Hepatic stellate cell (primary cell): ENCODE measurements around the gene HNRNPM.

ENCODE experiments used
- DNase-seq: peaks from one replicate; pipeline ENCODE4 v3.0.0; 2011; ENCODE audit warnings: low spot score

Gene HNRNPM

DNA sequence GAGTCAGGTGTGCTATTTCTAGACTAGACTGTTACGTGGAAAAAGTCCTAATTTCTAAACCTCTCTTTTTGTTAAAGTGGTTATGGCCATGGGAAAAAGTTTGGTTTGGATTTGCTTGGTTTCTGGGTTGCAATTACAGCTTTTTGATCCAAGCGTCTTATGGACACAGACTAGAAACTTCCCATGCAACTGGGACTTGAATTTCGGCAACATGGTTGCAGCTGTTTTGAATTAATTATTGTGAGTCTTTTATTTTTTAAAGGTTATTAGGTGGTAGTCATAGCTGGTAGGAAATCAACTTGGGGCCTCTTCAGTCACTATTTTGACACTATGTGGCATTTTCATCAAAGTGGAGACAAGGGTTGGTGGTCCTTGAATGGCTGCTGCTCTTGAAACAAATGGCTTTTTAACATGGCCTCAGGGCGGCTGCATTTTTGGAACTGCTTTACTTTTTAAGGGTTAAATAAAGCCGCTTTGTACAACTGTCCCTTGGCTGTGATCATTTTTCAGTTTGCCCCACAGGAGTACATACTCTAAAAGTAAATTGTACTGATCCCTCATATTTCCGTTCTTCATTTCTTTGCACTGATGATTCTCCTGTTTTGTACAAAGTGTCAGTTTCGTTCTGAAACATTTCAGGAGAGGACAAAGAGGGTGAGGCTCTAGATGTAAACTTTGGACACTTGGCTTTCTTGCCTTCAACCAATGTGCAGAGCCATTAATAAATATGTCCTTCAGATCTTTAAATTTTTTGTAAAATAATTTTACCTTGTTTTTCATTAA, 15.9 kb downstream of the HNRNPM start:
- no peak for DNase-seq

GRCh38 chr19:8461376-8461775, 16.6 kb downstream of the HNRNPM start:
- DNase-seq = no peak

DNA sequence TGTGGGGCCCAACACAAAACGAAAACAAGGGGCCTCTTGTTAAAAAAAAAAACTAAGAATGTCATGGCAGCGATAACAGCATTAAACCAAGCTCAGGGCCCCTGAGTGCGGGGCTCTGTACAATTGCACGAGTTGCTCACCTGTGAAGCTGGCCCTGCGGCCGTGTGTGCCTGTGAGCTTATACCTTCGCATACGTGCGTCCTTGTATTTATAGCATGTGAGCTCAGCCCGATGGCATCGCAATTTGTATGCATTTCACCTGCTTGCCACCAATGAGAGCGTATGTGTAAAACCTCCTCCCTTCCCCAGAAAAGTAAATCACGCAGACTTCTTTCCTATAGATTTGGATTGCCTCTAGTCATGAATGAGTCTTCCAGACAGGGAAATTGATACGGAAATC, 17.1 kb downstream of the HNRNPM start:
- no peak for DNase-seq

DNA sequence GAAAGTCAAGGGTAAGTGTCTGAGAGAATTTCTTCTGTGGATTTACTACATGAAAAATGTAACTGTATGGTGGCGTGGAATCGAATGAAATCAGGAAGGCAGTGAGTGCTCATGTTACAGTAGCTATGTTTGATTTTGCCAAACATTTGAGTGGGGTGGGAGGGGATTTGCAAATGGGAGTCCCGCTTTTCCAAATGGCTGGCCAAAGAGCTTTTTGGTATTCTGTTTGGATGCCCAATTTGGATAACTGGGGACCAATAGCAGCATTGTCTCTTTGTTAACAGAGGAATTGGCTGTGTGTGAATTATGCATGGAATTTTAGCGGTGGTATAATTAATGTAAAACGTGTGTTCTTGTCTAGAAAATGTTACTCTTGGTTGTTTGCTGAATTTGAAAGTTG, 17.8 kb downstream of the HNRNPM start:
- no peak for DNase-seq

DNA sequence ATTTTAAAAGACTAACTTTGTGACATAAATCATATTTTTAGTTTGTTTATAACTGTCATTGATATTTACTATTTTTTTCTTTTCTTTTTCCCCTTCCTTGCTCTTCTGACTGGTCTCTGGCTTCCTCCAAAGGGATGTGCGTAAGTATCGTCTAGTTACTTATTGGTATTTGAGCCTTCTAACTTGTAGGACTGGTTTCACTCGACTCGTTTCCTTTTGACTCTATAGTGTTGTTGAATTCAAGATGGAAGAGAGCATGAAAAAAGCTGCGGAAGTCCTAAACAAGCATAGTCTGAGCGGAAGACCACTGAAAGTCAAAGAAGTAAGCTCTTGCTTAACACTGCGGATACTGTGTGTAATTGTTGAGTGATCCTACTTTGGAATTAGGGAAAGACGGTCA, 18.6 kb downstream of the HNRNPM start:
- DNase-seq = no peak

GRCh38 chr19:8466018-8466417, 21.2 kb downstream of the HNRNPM start:
- peak; percentile 46 for DNase-seq

DNA sequence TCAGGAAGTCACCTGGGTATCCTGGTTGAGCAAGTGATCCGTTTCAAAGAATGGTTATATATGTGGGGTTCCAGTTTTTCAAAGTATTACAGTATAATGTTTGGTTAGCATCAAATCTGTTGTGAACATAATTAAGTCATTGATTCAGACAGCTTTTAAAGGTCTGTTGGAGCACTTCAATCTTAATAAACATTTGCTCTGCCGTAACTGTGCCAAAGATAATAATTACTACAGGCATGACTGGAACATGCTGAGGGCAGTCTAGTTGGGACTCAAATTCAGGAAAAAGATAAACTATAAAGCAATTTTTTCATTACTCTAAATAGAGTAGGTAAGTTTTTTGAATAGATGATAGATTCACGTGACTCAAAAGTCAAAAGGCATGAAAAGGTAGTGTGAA, 23.3 kb downstream of the HNRNPM start:
- DNase-seq = no peak

DNA sequence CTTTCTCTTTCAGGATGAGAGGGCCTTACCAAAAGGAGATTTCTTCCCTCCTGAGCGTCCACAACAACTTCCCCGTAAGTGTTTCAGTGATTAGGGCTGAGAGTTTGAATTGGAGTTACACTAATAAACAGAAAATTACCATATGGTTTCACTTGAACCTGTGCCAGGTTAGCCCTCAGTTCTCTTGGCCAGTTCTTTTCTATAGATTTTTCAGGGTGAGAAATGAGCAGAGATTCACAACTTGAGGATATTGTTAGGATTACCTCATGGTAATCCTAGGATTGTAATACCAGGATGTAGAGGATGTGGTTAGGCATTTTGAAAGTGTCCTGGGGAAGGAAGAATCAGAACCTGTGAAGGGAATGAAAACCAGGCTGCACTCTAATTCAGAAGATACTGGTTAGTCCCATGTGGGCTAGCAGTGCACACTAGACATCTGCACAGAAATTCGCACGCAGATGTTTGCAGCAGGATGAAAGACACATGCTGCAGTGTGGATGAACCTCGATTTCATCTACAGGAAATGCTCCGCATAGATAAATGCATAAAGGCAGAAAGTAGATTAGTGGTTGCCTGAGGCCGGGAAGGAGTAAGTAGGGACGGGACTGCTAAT, 24.1 kb downstream of the HNRNPM start:
- DNase-seq = no peak

GRCh38 chr19:8469613-8470368, 25.0 kb downstream of the HNRNPM start:
- no peak for DNase-seq

GRCh38 chr19:8473648-8474476, 29.1 kb downstream of the HNRNPM start:
- DNase-seq = no peak

DNA sequence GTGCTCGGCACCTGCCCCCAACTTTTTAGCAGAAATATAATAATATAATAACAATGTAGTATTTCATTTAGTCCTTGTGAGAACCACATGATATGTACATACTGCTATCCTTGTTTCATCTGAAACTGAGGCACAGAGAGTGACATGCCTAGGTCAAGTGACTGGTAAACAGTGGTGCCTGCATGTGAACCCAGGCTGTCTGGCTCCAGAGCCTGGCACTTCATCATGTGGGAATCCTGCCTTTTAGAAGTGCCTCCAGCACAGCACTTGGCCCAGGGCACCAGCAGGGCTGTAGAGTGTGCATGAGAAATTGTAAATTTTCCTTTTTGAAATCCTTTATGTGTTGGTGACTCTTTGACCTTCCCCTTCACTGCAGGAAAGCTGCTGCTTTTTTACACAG, 30.2 kb downstream of the HNRNPM start:
- DNase-seq = no peak

GRCh38 chr19:8476524-8476923, 31.7 kb downstream of the HNRNPM start:
- no peak for DNase-seq

DNA sequence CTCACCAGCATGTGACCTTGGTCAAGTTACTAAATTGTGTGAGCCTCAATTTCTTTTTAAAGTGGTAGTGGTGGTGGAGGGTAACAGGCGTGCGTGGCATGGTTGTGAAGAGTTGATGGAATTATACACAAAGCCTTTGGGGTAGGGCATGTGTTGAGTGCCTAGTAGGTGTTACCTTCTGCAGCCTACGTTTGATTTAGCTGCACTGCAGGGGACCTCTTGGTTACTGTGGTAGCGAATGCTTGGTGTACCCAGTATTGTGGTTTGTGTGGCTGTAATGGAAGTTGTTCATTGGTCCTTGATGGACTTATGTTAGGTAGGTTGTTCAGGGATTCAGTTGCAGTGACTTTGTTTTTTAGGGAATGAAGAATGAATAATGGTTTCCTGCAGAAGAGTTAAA, 33.1 kb downstream of the HNRNPM start:
- no peak for DNase-seq

- no peak for DNase-seq
Measured at GRCh38 chr19:8478598-8478997, 33.8 kb downstream of the HNRNPM start.

- no peak for DNase-seq
Measured at GRCh38 chr19:8481201-8481600, 36.4 kb downstream of the HNRNPM start.

GRCh38 chr19:8481616-8482015, 36.8 kb downstream of the HNRNPM start:
- no peak for DNase-seq

DNA sequence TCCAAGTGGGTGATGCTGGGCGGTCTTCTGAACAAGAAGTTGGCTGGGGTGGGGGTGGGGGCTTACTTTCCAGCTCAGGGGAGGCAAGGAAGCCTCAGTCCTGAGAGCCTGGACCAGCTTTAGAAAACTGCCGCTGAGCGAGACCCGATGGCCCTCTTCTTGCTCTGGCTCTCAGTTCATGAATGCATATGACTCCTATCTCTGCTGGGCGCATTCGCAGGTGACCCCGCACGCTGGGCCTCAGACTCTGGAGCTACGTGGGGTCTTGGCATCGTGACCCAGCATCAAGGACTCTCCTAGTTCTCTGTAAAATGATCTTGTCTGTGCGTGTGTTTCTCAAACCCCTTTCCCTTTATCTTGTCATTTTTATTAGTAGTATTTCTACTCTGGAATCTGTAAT, 37.9 kb downstream of the HNRNPM start:
- DNase-seq = no peak

- no peak for DNase-seq
Measured at GRCh38 chr19:8483165-8483564, 38.4 kb downstream of the HNRNPM start.

GRCh38 chr19:8484331-8484894, 39.6 kb downstream of the HNRNPM start:
- DNase-seq = no peak

GRCh38 chr19:8485561-8486371, 41.0 kb downstream of the HNRNPM start:
- no peak for DNase-seq

- DNase-seq = no peak
Measured at GRCh38 chr19:8486661-8487136, 41.9 kb downstream of the HNRNPM start.
